Measurements from ENCODE around the gene KLHL6. TPM values are rescaled to one million over a fixed set of nuclear protein-coding genes. Genes with fewer than 3 reads are reported as not detected.

KLHL6 gene
- total RNA-seq, 1 experiment from 2014 or later = 0.11 TPM

- peaks cover 3% of the 10 kb centered on the region; the same call in 1 of the 2 replicates for H3K27me3 Mint-ChIP-seq (ENCODE audit: low read depth)
- TF ChIP-seq, protein P1, sequence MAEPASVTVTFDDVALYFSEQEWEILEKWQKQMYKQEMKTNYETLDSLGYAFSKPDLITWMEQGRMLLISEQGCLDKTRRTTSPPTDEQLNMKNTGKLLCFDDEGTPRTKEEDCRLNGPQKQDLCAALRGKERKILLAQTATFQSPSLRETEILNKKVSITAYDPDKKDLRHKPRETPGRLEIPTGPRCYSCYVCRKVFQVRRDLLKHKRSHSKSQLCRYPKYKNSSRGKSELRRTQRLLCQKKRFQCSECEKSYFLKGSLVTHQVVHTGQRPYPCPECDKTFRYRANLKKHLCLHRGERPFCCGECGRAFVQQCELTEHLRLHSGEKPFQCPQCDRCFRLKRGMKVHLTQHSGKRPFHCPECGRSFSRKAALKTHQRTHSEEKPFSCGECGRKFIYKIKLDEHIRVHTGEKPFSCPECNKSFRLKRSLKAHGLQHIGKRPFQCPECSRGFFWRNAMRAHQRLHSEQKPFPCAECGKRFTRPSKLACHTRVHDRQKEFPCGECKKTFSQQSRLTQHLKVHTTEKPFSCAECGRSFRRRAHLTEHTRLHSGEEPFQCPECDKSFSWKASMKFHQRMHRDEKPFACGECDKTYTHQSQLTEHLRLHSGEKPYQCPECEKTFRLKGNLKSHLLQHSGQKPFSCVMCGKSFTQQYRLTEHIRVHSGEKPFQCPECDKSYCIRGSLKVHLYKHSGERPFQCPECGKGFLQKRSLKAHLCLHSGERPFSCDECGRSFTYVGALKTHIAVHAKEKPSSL (CRISPR knock-in tag; conservative IDR thresholded peaks at IDR 0.05) = no peak
- TF ChIP-seq, protein P2, sequence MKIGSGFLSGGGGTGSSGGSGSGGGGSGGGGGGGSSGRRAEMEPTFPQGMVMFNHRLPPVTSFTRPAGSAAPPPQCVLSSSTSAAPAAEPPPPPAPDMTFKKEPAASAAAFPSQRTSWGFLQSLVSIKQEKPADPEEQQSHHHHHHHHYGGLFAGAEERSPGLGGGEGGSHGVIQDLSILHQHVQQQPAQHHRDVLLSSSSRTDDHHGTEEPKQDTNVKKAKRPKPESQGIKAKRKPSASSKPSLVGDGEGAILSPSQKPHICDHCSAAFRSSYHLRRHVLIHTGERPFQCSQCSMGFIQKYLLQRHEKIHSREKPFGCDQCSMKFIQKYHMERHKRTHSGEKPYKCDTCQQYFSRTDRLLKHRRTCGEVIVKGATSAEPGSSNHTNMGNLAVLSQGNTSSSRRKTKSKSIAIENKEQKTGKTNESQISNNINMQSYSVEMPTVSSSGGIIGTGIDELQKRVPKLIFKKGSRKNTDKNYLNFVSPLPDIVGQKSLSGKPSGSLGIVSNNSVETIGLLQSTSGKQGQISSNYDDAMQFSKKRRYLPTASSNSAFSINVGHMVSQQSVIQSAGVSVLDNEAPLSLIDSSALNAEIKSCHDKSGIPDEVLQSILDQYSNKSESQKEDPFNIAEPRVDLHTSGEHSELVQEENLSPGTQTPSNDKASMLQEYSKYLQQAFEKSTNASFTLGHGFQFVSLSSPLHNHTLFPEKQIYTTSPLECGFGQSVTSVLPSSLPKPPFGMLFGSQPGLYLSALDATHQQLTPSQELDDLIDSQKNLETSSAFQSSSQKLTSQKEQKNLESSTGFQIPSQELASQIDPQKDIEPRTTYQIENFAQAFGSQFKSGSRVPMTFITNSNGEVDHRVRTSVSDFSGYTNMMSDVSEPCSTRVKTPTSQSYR (CRISPR knock-in tag; IDR thresholded peaks at IDR 0.05) = no peak
- TF ChIP-seq ESRRA (CRISPR knock-in tag; IDR thresholded peaks at IDR 0.05; ENCODE audit: borderline replicate concordance) (no peak), E2F1 (CRISPR knock-in tag; IDR thresholded peaks at IDR 0.05) (no peak), ZNF317 (CRISPR knock-in tag; IDR thresholded peaks at IDR 0.05; ENCODE audit: borderline replicate concordance, low read depth) (no peak), MYBL2 (CRISPR knock-in tag; IDR thresholded peaks at IDR 0.05) (no peak), EMX1 (CRISPR knock-in tag; IDR thresholded peaks at IDR 0.05) (no peak), TCF7 (CRISPR knock-in tag; IDR thresholded peaks at IDR 0.05; ENCODE audit: low read depth) (no peak), ZNF512 (CRISPR knock-in tag; IDR thresholded peaks at IDR 0.05; ENCODE audit: borderline replicate concordance) (no peak), CREM (CRISPR knock-in tag; IDR thresholded peaks at IDR 0.05) (no peak), ATF3 (CRISPR knock-in tag; conservative IDR thresholded peaks at IDR 0.05) (no peak), GTF2I (CRISPR knock-in tag; conservative IDR thresholded peaks at IDR 0.05) (no peak)
- TF ChIP-seq, protein P3, sequence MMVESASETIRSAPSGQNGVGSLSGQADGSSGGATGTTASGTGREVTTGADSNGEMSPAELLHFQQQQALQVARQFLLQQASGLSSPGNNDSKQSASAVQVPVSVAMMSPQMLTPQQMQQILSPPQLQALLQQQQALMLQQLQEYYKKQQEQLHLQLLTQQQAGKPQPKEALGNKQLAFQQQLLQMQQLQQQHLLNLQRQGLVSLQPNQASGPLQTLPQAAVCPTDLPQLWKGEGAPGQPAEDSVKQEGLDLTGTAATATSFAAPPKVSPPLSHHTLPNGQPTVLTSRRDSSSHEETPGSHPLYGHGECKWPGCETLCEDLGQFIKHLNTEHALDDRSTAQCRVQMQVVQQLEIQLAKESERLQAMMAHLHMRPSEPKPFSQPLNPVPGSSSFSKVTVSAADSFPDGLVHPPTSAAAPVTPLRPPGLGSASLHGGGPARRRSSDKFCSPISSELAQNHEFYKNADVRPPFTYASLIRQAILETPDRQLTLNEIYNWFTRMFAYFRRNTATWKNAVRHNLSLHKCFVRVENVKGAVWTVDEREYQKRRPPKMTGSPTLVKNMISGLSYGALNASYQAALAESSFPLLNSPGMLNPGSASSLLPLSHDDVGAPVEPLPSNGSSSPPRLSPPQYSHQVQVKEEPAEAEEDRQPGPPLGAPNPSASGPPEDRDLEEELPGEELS (CRISPR knock-in tag; IDR thresholded peaks at IDR 0.05) = no peak
- TF ChIP-seq, protein P4, sequence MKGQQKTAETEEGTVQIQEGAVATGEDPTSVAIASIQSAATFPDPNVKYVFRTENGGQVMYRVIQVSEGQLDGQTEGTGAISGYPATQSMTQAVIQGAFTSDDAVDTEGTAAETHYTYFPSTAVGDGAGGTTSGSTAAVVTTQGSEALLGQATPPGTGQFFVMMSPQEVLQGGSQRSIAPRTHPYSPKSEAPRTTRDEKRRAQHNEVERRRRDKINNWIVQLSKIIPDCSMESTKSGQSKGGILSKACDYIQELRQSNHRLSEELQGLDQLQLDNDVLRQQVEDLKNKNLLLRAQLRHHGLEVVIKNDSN (CRISPR knock-in tag; IDR thresholded peaks at IDR 0.05) = no peak
- TF ChIP-seq, protein P5, sequence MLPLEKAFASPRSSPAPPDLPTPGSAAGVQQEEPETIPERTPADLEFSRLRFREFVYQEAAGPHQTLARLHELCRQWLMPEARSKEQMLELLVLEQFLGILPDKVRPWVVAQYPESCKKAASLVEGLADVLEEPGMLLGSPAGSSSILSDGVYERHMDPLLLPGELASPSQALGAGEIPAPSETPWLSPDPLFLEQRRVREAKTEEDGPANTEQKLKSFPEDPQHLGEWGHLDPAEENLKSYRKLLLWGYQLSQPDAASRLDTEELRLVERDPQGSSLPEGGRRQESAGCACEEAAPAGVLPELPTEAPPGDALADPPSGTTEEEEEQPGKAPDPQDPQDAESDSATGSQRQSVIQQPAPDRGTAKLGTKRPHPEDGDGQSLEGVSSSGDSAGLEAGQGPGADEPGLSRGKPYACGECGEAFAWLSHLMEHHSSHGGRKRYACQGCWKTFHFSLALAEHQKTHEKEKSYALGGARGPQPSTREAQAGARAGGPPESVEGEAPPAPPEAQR (CRISPR knock-in tag; IDR thresholded peaks at IDR 0.05) = no peak
- H3K9me3 Mint-ChIP-seq = no peaks in the 10 kb centered on the region
- ChIA-PET POLR2A (no interaction called here), CTCF (interaction anchor here (1.2 to 1.3 kb wide), 2 partner anchors 30 to 109 kb away, joined by 3 to 8 read pairs; no protein-coding TSS in a partner anchor)
- peak; percentile 58 for ATAC-seq
- no peak overlapping the region for H3K4me3 Mint-ChIP-seq
- H3K27ac Mint-ChIP-seq = no peak overlapping the region
- H3K36me3 Mint-ChIP-seq = no peaks in the 10 kb centered on the region
- no peak for DNase-seq (ENCODE audit: low spot score)
- H3K4me1 Mint-ChIP-seq = peaks cover 21% of the 10 kb centered on the region
Observed at GRCh38 chr3:183590442-183590841, 34.9 kb upstream of the KLHL6 start.
